GM04504 (cell line): ENCODE data around the gene DNTTIP2.
"Not testable (repeated sequence)": the region's sequence is repeated elsewhere in the genome, so short reads cannot be mapped to it uniquely, and the experiment has no call there.

ENCODE experiments used
- DNase-seq: peaks from one replicate; pipeline ENCODE4 v3.0.0-alpha.2; 2012; ENCODE audit warnings: low read depth

Gene DNTTIP2

GRCh38 chr1:93841771-93842170, 37.2 kb downstream of the DNTTIP2 start:
- DNase-seq, result no peak

- DNase-seq, result no peak
Measured at GRCh38 chr1:93840956-93841482, 38.0 kb downstream of the DNTTIP2 start.

- no peak for DNase-seq
Measured at GRCh38 chr1:93839753-93840152, 39.3 kb downstream of the DNTTIP2 start.

GRCh38 chr1:93839307-93839706, 39.7 kb downstream of the DNTTIP2 start:
- DNase-seq, result peak; percentile 70

- no peak for DNase-seq
Measured at GRCh38 chr1:93837961-93838360, 41.0 kb downstream of the DNTTIP2 start.

GRCh38 chr1:93833293-93833692, 45.7 kb downstream of the DNTTIP2 start:
- not testable (repeated sequence) for DNase-seq

- DNase-seq, result no peak
Measured at GRCh38 chr1:93829061-93829460, 49.9 kb downstream of the DNTTIP2 start.

- no peak for DNase-seq
Measured at GRCh38 chr1:93828367-93828755, 50.6 kb downstream of the DNTTIP2 start.

GRCh38 chr1:93827633-93828366, 51.2 kb downstream of the DNTTIP2 start:
- DNase-seq, result no peak

GRCh38 chr1:93827128-93827527, 51.9 kb downstream of the DNTTIP2 start:
- DNase-seq, result no peak

- no peak for DNase-seq
Measured at GRCh38 chr1:93824834-93825233, 54.2 kb downstream of the DNTTIP2 start.

- DNase-seq, result no peak
Measured at GRCh38 chr1:93822730-93823425, 56.1 kb downstream of the DNTTIP2 start.

GRCh38 chr1:93821423-93822144, 57.4 kb downstream of the DNTTIP2 start:
- no peak for DNase-seq

- DNase-seq, result no peak
Measured at GRCh38 chr1:93820554-93821422, 58.2 kb downstream of the DNTTIP2 start.

GRCh38 chr1:93818570-93818959, 60.4 kb downstream of the DNTTIP2 start:
- no peak for DNase-seq

- DNase-seq, result no peak
Measured at GRCh38 chr1:93817819-93818569, 61.0 kb downstream of the DNTTIP2 start.

GRCh38 chr1:93816970-93817678, 61.9 kb downstream of the DNTTIP2 start:
- no peak for DNase-seq
